GM19328 (cell line): ENCODE results near the gene ABCB11.
"Not testable (repeated sequence)": the region's sequence is repeated elsewhere in the genome, so short reads cannot be mapped to it uniquely, and the experiment has no call there.

Experiments
- ATAC-seq: cut with Tn5 transposase; IDR thresholded peaks from one replicate; pipeline ENCODE4 v1.9.1; 2021; ENCODE audit warnings: mild to moderate bottlenecking, moderate library complexity; ENCODE audit not compliant: unreplicated experiment

The ABCB11 gene

DNA sequence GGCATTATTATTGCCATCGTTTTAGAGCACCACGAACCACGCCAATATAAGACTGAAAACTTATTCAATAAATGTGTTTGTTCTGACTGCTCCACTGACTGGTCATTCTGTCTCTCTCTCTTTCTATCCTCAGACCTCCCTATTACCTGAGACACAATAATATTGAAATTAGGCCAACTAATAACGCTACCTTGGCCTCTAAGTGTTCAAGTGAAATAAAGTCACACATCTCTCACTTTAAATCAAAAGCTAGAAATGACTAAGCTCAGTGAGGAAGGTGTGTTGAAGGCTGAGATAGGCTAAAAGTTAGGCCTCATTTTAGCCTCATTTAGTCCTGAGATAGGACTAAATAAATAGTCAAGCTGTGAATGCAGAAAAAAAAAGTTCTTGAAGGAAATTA is 91.2 kb downstream of the ABCB11 start:
- no peak for ATAC-seq

DNA sequence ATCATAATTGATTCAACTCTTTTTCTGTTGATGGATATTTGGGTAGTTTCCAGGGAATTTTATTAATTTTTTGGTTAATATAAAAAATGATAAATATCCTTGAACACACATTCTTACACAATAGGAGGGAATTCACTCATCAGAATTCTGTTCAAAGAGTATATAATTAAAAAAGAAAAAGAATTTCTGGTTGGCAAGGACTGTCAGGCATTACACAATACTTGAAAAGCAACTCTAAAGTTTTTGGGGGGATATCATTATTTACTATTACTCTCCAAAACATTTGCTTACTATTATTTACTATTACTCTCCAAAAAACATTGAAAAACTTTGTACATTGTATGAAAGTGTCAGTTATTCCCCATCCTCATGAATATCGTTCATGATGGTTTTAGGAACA is 92.1 kb downstream of the ABCB11 start:
- ATAC-seq: no peak

GRCh38 chr2:168935810-168936581 is 95.1 kb downstream of the ABCB11 start:
- ATAC-seq: no peak

GRCh38 chr2:168934826-168935225 is 96.3 kb downstream of the ABCB11 start:
- ATAC-seq: no peak

- not testable (repeated sequence) for ATAC-seq
Measured at GRCh38 chr2:168932174-168932573, 99.0 kb downstream of the ABCB11 start.

GRCh38 chr2:168930242-168930641 is 100.9 kb downstream of the ABCB11 start:
- ATAC-seq: no peak

DNA sequence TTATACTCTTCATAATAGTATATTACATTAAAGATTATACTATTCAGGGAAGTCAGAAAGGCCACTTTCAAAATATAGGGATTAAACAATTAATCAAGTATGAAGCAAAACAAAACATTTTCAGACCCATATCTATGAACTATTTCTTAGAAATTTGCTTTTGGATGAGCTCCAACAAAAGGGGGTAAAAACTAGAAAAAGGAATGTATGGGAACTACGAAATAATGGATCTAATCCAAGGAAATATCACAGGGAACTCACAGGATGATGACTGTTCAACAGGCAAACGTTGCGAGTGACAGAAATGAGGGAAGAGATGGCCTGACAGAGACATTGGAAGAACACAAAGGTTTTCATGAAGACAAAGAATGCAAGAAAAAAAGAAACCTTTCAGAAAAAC is 102.1 kb downstream of the ABCB11 start:
- no peak for ATAC-seq

GRCh38 chr2:168928113-168928831 is 102.9 kb downstream of the ABCB11 start:
- ATAC-seq: no peak

- ATAC-seq: no peak
Measured at GRCh38 chr2:168926621-168927386, 104.3 kb downstream of the ABCB11 start.

- ATAC-seq: no peak
Measured at GRCh38 chr2:168920504-168921157, 110.5 kb downstream of the ABCB11 start.

- no peak for ATAC-seq
Measured at GRCh38 chr2:168916331-168916675, 114.8 kb downstream of the ABCB11 start.

DNA sequence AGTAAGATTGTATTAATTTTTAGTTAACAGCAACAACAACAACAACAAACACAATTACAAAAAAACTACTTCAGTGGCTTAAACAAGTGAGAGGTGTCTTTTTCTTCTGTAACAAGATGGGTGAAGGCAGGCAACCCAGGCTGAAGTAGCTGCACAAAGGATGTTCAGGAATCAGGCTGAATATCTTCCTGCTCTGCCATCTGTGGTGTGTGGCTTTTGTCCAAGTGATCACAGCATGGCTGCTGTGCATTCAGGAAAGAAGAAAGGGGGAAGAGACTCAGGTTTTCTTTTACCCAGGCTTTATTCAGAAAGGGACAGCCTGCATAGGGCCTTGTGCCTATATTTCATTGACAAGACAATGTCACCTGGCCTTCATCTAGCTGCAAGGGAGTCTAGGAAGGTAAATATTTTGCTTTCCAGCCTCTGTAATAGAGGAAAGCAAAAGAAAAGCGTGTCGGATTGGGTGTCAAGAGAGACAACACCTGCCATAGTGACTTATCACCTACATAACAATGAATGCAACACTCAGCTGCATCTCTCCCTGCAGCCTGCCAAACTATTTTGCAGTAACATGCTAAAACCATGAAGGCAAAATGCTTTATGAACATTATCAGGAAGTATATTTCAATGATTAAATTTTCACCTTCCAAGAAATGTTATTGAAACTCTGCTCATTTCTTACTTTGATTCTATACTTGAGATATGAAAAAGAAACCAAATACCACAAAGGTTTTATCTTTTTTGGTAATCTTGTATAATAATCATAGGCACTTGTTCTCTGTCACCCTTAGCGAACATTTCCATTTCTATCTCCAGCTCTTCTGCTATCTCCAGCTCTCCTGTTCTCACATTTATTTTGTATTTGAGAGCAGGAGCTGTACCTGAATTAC is 115.4 kb downstream of the ABCB11 start:
- ATAC-seq: no peak

DNA sequence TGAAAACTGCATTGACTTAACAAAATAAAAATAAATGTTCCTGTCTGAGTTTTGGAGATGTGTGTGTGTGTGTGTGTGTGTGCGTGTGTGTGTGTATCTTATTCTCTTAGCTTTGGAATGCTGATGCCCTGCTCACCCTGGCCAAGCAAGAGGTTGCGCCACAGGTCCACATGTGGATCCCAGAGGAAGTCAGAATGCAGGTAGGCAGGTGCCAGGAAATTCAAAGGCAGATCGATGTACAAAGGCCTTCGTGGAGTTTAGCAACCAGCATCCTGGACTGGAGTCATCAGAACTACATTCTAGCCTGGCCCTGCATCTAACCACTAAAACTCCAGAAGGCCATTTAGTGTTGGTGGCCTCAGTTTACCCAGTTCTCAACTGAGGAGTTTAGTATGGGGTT is 117.6 kb downstream of the ABCB11 start:
- no peak for ATAC-seq

GRCh38 chr2:168912901-168913369 is 118.2 kb downstream of the ABCB11 start:
- no peak for ATAC-seq

DNA sequence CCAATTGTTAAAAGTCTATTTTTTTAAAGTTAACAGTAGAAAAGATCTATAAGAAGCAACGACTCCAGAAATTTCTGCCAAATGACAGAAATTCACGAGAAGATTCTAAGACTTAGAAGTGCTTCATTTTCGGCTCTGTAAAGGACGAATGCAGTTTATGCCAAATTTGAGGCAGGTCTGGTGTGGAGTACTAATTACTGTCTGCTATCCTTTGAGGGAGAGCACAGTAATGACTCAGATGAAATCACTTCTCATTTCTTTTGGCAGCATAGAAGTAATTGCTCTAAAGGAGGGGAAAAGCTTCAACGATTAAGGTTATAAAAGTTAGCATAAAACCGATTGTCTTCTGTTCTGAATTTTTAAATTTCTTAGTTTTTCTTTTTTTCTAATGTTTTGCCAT is 118.7 kb downstream of the ABCB11 start:
- no peak for ATAC-seq

DNA sequence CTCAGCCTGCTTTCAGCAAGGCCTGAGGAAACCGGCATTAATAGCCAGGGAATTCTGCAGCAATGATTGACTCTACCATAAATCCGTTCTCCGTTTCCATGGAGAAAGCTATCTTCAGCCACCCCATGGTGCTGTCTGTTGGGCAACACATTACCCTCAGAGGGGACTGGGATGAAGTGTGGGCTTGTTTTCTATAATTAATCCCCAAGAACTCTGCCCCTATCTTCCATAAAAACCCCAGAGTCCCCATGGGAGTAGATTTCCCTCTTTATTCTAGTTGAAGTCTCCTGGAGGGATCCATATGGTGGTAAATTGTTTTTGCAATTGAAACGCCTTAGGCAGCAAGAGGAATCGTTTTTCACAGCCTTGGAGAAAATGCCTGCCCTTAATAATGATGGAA is 120.8 kb downstream of the ABCB11 start:
- no peak for ATAC-seq

GRCh38 chr2:168907940-168908662 is 123.0 kb downstream of the ABCB11 start:
- ATAC-seq: no peak

GRCh38 chr2:168904358-168904757 is 126.8 kb downstream of the ABCB11 start:
- ATAC-seq: no peak

DNA sequence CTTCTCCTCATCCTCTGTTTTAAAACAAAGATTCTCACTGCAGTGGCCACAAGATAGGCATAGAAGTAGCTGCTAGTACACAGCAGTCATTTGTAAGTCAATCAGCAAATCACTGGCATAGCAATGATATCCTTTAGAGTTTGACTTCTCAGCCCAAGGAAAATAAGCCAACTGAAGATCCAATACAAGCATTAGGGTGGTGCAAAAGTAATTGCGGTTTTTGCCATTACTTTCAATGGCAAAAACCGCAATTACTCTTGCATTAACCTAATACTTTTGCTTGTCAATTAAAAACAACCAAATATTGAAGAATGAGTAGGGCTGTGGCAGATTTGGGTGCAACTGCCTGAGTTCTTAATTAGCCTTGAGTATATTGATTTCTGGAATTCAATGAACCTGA is 127.2 kb downstream of the ABCB11 start:
- no peak for ATAC-seq
